Naive thymus-derived CD4-positive, alpha-beta T cell (primary cell): ENCODE data around the gene PADI4. TPM values are rescaled to one million over a fixed set of nuclear protein-coding genes. Genes with fewer than 3 reads are reported as not detected.

Experiments used
- ATAC-seq: fragments of 150-1000 bp; cut with Tn5 transposase; 2 replicates; pipeline ENCODE4 v1.10.0; 2021; ENCODE audit warnings: mild to moderate bottlenecking, moderate library complexity
- CTCF ChIA-PET: fragments of 350-600 bp; sonication (Branson Sonifier 250); formaldehyde crosslinking; loops from one replicate; lab custom pipeline; 2021; ENCODE audit warnings: antibody characterized with exemption; lab: Charles Lee
- POLR2A ChIA-PET: fragments of 350-600 bp; sonication (Branson Sonifier 250); formaldehyde crosslinking; loops from one replicate; lab custom pipeline; 2021; ENCODE audit warnings: antibody characterized with exemption, inconsistent platforms; lab: Charles Lee
- DNase-seq, 9 donors: peaks; one replicate each; pipeline versions ENCODE4 v3.0.0 to v3.0.0-alpha.2; 2020 to 2022; ENCODE audit warnings: mixed read lengths in 1 of 9
- H3K27ac ChIP-seq: one replicate; pipeline ENCODE4 v1.7.0; 2013; ENCODE audit warnings: mild to moderate bottlenecking, low read depth, low read length, moderate library complexity
- H3K27me3 ChIP-seq, 2 donors: one replicate each; pipeline ENCODE4 v1.7.0; 2013; ENCODE audit warnings: low read length in 2 of 2, mild to moderate bottlenecking in 2 of 2, moderate library complexity in 2 of 2; ENCODE audit not compliant: control insufficient read depth in 2 of 2, insufficient read depth in 2 of 2
- H3K36me3 ChIP-seq, 3 experiments: 1 replicate in 2 of 3; 2 replicates in 1 of 3; pipeline ENCODE4 v1.7.0; 2013; ENCODE audit warnings: low read length in 3 of 3, mild to moderate bottlenecking in 3 of 3, moderate library complexity in 1 of 3; ENCODE audit not compliant: insufficient read depth in 3 of 3, control insufficient read depth in 2 of 3
- H3K4me1 ChIP-seq, 2 donors: one replicate each; pipeline ENCODE4 v1.7.0; 2013; ENCODE audit warnings: low read length in 2 of 2, mild to moderate bottlenecking in 2 of 2, moderate library complexity in 1 of 2; ENCODE audit not compliant: control insufficient read depth in 2 of 2, insufficient read depth in 2 of 2
- H3K4me3 ChIP-seq: 2 replicates; pipeline ENCODE4 v1.7.0; 2013; ENCODE audit warnings: mild to moderate bottlenecking, low read length
- H3K9me3 ChIP-seq, 3 experiments: 1 replicate in 2 of 3; 2 replicates in 1 of 3; pipeline ENCODE4 v1.7.0; 2013; ENCODE audit warnings: low read length in 3 of 3; ENCODE audit not compliant: control insufficient read depth in 2 of 3
- H3K27ac Mint-ChIP-seq, 9 donors: one replicate each; pipeline ENCODE4 v1.8.0; 2020 to 2022; ENCODE audit warnings: mixed read lengths in 9 of 9, mild to moderate bottlenecking in 8 of 9, moderate library complexity in 5 of 9, inconsistent platforms in 2 of 9
- H3K27me3 Mint-ChIP-seq, 5 donors: one replicate each; pipeline ENCODE4 v1.8.0; 2021 to 2022; ENCODE audit warnings: mixed read lengths in 5 of 5, mild to moderate bottlenecking in 1 of 5
- H3K36me3 Mint-ChIP-seq, 5 donors: one replicate each; pipeline ENCODE4 v1.8.0; 2020 to 2022; ENCODE audit warnings: mixed read lengths in 5 of 5, mild to moderate bottlenecking in 3 of 5, inconsistent platforms in 1 of 5
- H3K4me1 Mint-ChIP-seq, 7 donors: one replicate each; pipeline ENCODE4 v1.8.0; 2020 to 2022; ENCODE audit warnings: mixed read lengths in 7 of 7, mild to moderate bottlenecking in 3 of 7, inconsistent platforms in 1 of 7
- H3K4me3 Mint-ChIP-seq, 10 donors: one replicate each; pipeline ENCODE4 v1.8.0; 2020 to 2022; ENCODE audit warnings: mild to moderate bottlenecking in 10 of 10, mixed read lengths in 10 of 10, moderate library complexity in 6 of 10, inconsistent platforms in 2 of 10
- H3K9me3 Mint-ChIP-seq, 11 donors: one replicate each; pipeline ENCODE4 v1.8.0; 2020 to 2022; ENCODE audit warnings: mixed read lengths in 11 of 11, mild to moderate bottlenecking in 4 of 11, inconsistent platforms in 1 of 11, moderate library complexity in 1 of 11
- intact Hi-C, 2 donors: fragments of 100-400 bp; cut with micrococcal nuclease; formaldehyde crosslinking; loops; one replicate each; pipeline ENCODE4 v1.15.1; 2023
- polyA plus RNA-seq, 2 donors: library from polyadenylated mRNA; unstranded; fragments of 300-500 nt; fragmentation: Illumina TruSeq; gene quantifications; one replicate each; pipeline ENCODE4 v1.2.3, GENCODE V29; 2021
- total RNA-seq, 6 experiments: library from RNA in 5 of 6; stranded (reverse) in 5 of 6; gene quantifications; 1 replicate in 5 of 6; 2 replicates in 1 of 6; pipeline ENCODE4 v1.2.3 and lab custom pipeline; 2021 to 2026

The PADI4 gene
- total and polyA plus RNA-seq, 7 experiments from 2014 or later: 0.12 to 20.5 (median 2.4) TPM

- Mint-ChIP-seq H3K4me3 (no peak overlapping the region), H3K27me3 (peaks cover 4 to 21% (median 15%) of the 10 kb centered on the region in 5 donors), H3K4me1 (peaks cover 4 to 21% (median 12%) of the 10 kb centered on the region in 7 donors), H3K27ac (no peak overlapping the region), H3K9me3 (peaks cover 0 to 2% (median 0%) of the 10 kb centered on the region in 11 donors), H3K36me3 (no peaks in the 10 kb centered on the region)
- H3K27ac ChIP-seq: no peak overlapping the region
- intact Hi-C loops: no loop called here
- H3K36me3 ChIP-seq: no peaks in the 10 kb centered on the region
- ChIA-PET CTCF (no interaction called here), POLR2A (no interaction called here)
- H3K4me3 ChIP-seq: no peak overlapping the region
- H3K4me1 ChIP-seq: peaks cover 0 to 4% of the 10 kb centered on the region in 2 donors
- no peak for DNase-seq
- no peaks in the 10 kb centered on the region for H3K9me3 ChIP-seq
- no peaks in the 10 kb centered on the region for H3K27me3 ChIP-seq
- peak; percentile 50 for ATAC-seq
Measured at GRCh38 chr1:17308593-17308992, 596 bp downstream of the PADI4 start.

- no peak overlapping the region for H3K4me3 ChIP-seq
- POLR2A ChIA-PET: no interaction called here
- peaks cover 0 to 4% of the 10 kb centered on the region in 2 donors for H3K4me1 ChIP-seq
Measured at GRCh38 chr1:17309426-17310067, 1.6 kb downstream of the PADI4 start.

DNA sequence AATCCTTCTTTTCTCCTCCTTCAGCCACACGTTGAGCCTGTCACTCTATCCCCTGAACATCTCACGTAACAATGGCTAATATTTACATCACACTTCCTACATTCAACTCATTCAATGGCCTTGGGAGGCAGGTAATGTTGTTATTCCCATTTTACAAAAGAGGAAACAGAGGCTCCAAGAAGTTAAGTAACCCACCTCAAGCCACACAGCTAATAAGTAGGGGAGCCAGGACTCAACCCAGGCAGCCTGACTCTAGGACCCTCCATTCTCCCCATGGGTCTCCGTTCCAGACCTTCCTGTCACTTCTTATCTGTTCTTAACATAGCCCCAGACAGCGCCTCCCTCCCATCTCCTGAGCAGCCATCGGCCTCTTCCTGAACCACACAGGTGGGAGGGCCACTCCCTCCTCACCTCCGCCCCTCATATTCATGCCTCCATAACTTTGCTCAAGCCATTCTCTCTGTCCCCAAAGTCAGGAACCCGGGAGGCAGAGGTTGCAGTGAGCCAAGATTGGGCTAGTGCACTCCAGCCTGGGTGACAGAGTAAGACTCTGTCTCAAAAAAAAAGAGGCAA lies 2.2 kb downstream of the PADI4 start:
- ATAC-seq (no peak), DNase-seq (no peak)
- H3K27me3 Mint-ChIP-seq: peaks cover 4 to 21% (median 15%) of the 10 kb centered on the region in 5 donors
- Histone ChIP-seq H3K4me3 (no peak overlapping the region), H3K4me1 (peaks cover 0 to 4% of the 10 kb centered on the region in 2 donors), H3K36me3 (no peaks in the 10 kb centered on the region), H3K27me3 (no peaks in the 10 kb centered on the region), H3K9me3 (no peaks in the 10 kb centered on the region), H3K27ac (no peak overlapping the region)
- no peak overlapping the region for H3K27ac Mint-ChIP-seq
- CTCF ChIA-PET: no interaction called here
- H3K36me3 Mint-ChIP-seq: no peaks in the 10 kb centered on the region
- H3K4me3 Mint-ChIP-seq: no peak overlapping the region
- POLR2A ChIA-PET: no interaction called here
- intact Hi-C loops: no loop called here
- H3K4me1 Mint-ChIP-seq: peaks cover 4 to 20% (median 12%) of the 10 kb centered on the region in 7 donors
- no peaks in the 10 kb centered on the region for H3K9me3 Mint-ChIP-seq

More at GRCh38 chr1:17309426-17310067, 1.6 kb downstream of the PADI4 start:
- no peak for DNase-seq
- ATAC-seq: no peak
- no peaks in the 10 kb centered on the region for H3K36me3 ChIP-seq
- H3K27me3 Mint-ChIP-seq: peaks cover 4 to 21% (median 15%) of the 10 kb centered on the region in 5 donors
- CTCF ChIA-PET: no interaction called here
- no peaks in the 10 kb centered on the region for H3K9me3 Mint-ChIP-seq
- no peaks in the 10 kb centered on the region for H3K9me3 ChIP-seq
- H3K27me3 ChIP-seq: no peaks in the 10 kb centered on the region
- H3K4me1 Mint-ChIP-seq: peaks cover 4 to 22% (median 12%) of the 10 kb centered on the region in 7 donors
- no peak overlapping the region for H3K27ac ChIP-seq
- H3K4me3 Mint-ChIP-seq: no peak overlapping the region
- H3K36me3 Mint-ChIP-seq: no peaks in the 10 kb centered on the region
- intact Hi-C loops: no loop called here
- no peak overlapping the region for H3K27ac Mint-ChIP-seq

GRCh38 chr1:17313530-17314309 lies 5.7 kb downstream of the PADI4 start:
- DNase-seq (no peak), ATAC-seq (no peak)
- CTCF ChIA-PET: interaction anchor here (0.6 kb wide), 1 partner anchor 28 kb away, joined by 4 read pairs; no protein-coding TSS in a partner anchor
- Histone ChIP-seq H3K27ac (no peak overlapping the region), H3K36me3 (no peaks in the 10 kb centered on the region), H3K27me3 (no peaks in the 10 kb centered on the region), H3K4me3 (no peak overlapping the region), H3K9me3 (no peaks in the 10 kb centered on the region), H3K4me1 (peaks cover 0 to 4% of the 10 kb centered on the region in 2 donors)
- Mint-ChIP-seq H3K9me3 (peaks cover 0 to 4% (median 0%) of the 10 kb centered on the region in 11 donors), H3K27me3 (peaks cover 4 to 23% (median 5%) of the 10 kb centered on the region in 5 donors), H3K36me3 (no peaks in the 10 kb centered on the region), H3K4me1 (peaks cover 4 to 15% (median 11%) of the 10 kb centered on the region in 7 donors), H3K27ac (no peak overlapping the region), H3K4me3 (no peak overlapping the region)
- intact Hi-C loops: no loop called here
- POLR2A ChIA-PET: no interaction called here

DNA sequence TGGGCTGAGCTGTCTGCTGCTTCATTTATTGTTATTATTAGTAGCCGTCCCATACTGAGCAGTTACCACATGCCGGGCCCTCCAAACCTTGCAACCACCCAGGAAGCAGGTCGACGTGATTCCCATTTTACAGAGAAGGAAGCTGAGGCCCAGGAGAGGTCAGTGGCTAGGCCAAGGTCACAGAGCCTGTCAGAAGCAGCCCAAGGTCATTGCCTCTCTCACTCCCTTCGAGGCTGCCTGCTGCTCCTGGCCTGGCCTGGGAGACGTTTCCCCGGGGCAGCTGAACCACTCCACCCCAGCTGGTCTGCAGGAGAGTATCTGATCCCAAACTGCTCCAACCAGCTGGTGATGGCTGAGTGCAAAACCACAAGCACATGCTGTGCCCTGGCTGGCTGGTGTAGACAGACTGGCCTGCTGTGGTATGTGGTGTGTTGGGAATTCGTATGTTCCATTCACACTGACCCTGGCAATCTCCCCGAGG lies 6.5 kb downstream of the PADI4 start:
- Histone ChIP-seq H3K36me3 (no peaks in the 10 kb centered on the region), H3K4me1 (peaks cover 0 to 4% of the 10 kb centered on the region in 2 donors), H3K27me3 (no peaks in the 10 kb centered on the region), H3K9me3 (no peaks in the 10 kb centered on the region), H3K4me3 (no peak overlapping the region), H3K27ac (no peak overlapping the region)
- H3K27me3 Mint-ChIP-seq: peaks cover 4 to 15% (median 5%) of the 10 kb centered on the region in 5 donors
- ChIA-PET CTCF (no interaction called here), POLR2A (no interaction called here)
- ATAC-seq (no peak), DNase-seq (no peak)
- intact Hi-C loops: no loop called here
- H3K27ac Mint-ChIP-seq: no peak overlapping the region
- H3K4me1 Mint-ChIP-seq: peaks cover 4 to 12% (median 11%) of the 10 kb centered on the region in 7 donors
- peaks cover 0 to 4% (median 0%) of the 10 kb centered on the region in 11 donors for H3K9me3 Mint-ChIP-seq
- H3K36me3 Mint-ChIP-seq: no peaks in the 10 kb centered on the region
- no peak overlapping the region for H3K4me3 Mint-ChIP-seq

DNA sequence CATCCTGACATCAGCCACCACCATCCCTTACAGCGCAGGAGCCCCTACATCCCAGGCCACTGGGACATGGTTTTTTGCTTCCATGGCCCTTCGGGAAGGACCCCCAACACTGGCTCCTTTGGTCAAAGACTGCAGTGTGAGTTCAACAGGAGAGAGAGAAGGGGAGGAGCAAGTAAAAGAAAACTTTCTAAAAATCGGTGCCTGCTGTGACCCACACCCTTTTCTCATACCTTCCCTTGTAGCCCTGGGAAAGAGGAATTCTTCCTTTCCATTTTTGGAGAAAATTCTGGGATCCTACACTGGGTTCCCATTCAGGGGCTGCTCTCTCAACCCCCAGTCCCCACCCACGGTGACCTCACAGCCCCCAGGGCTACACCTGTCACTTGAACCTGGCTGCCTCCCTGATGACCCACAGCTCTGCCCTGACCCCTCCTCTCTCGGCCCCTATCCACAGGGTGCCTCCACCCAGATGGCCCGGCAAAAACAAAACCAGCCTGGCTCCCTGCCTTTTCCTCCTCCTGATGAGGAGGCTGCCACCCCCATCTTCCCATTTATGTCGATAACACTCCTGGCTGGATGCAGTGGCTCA lies 7.6 kb downstream of the PADI4 start:
- peaks cover 0 to 4% (median 0%) of the 10 kb centered on the region in 11 donors for H3K9me3 Mint-ChIP-seq
- H3K4me3 Mint-ChIP-seq: no peak overlapping the region
- no peak overlapping the region for H3K27ac ChIP-seq
- no peak for DNase-seq
- peak overlapping the region in 1 of 9 donors; percentile 51 for H3K27ac Mint-ChIP-seq
- peaks cover 4 to 12% (median 11%) of the 10 kb centered on the region in 7 donors for H3K4me1 Mint-ChIP-seq
- no peaks in the 10 kb centered on the region for H3K9me3 ChIP-seq
- H3K27me3 ChIP-seq: no peaks in the 10 kb centered on the region
- POLR2A ChIA-PET: no interaction called here
- no peaks in the 10 kb centered on the region for H3K36me3 Mint-ChIP-seq
- H3K4me3 ChIP-seq: no peak overlapping the region
- no peak for ATAC-seq
- H3K4me1 ChIP-seq: peaks cover 0 to 4% of the 10 kb centered on the region in 2 donors
- CTCF ChIA-PET: no interaction called here
- intact Hi-C loops: no loop called here
- peaks cover 0 to 8% (median 4%) of the 10 kb centered on the region in 5 donors for H3K27me3 Mint-ChIP-seq
- no peaks in the 10 kb centered on the region for H3K36me3 ChIP-seq
